DND-41 (cell line): ENCODE results near the gene KCTD18.

ENCODE experiments used
- CTCF ChIP-seq: IDR thresholded peaks from 2 replicates; pipeline ENCODE4 v1.5.1; 2012; ENCODE audit warnings: borderline replicate concordance, low read length, moderate library complexity, mild to moderate bottlenecking; ENCODE audit not compliant: poor library complexity, severe bottlenecking; ENCODE audit errors: extremely low read depth
- EZH2 ChIP-seq: IDR thresholded peaks from 3 replicates; pipeline ENCODE4 v1.6.1; 2012; ENCODE audit warnings: borderline replicate concordance, low read depth, mild to moderate bottlenecking, moderate library complexity, low read length, inconsistent platforms; ENCODE audit not compliant: severe bottlenecking

GRCh38 chr2:200496696-200497095, 13.2 kb downstream of the KCTD18 start:
- no peak for TF ChIP-seq CTCF
- no peak for TF ChIP-seq EZH2
